Kidney (tissue), 14 donors: ENCODE measurements around the gene DLL3. TPM values are rescaled to one million over a fixed set of nuclear protein-coding genes. Genes with fewer than 3 reads are reported as not detected.
A peak's percentile ranks its signal among the peaks of the same experiment; 100 is the strongest.

Experiments used
- DNase-seq, 5 donors: peaks; one replicate each; pipeline ENCODE4 v3.0.0-alpha.2; 2013 to 2020
- FAIRE-seq: peaks from 2 replicates; lab custom pipeline; 2012; peaks lifted over from hg19 to GRCh38; lab: Jason Lieb, UNC
- H3K27ac ChIP-seq, 2 donors: one replicate each; pipeline ENCODE4 v1.7.0; 2013; ENCODE audit warnings: low read depth in 2 of 2, low read length in 2 of 2, inconsistent platforms in 1 of 2
- H3K27me3 ChIP-seq: one replicate; pipeline ENCODE4 v1.7.1; 2013; ENCODE audit warnings: low read length, inconsistent platforms; ENCODE audit not compliant: control insufficient read depth, insufficient read depth
- H3K36me3 ChIP-seq, 3 donors: one replicate each; pipeline versions ENCODE4 v1.7.0 to v1.7.1; 2013; ENCODE audit warnings: low read length in 3 of 3, control low read depth in 1 of 3, inconsistent platforms in 1 of 3; ENCODE audit not compliant: insufficient read depth in 3 of 3, control insufficient read depth in 2 of 3
- H3K4me1 ChIP-seq, 3 donors: one replicate each; pipeline versions ENCODE4 v1.7.0 to v1.7.1; 2013; ENCODE audit warnings: low read length in 3 of 3, inconsistent platforms in 1 of 3, low read depth in 1 of 3; ENCODE audit not compliant: control insufficient read depth in 2 of 3, insufficient read depth in 2 of 3
- H3K4me3 ChIP-seq, 3 donors: one replicate each; pipeline versions ENCODE4 v1.7.0 to v1.8.1; 2013; ENCODE audit warnings: low read length in 3 of 3, control low read depth in 1 of 3, inconsistent platforms in 1 of 3
- H3K9ac ChIP-seq, 3 donors: one replicate each; pipeline versions ENCODE4 v1.7.0 to v1.7.1; 2013; ENCODE audit warnings: low read length in 3 of 3, control low read depth in 1 of 3, inconsistent platforms in 1 of 3
- H3K9me3 ChIP-seq, 3 donors: one replicate each; pipeline versions ENCODE4 v1.7.0 to v1.7.1; 2013; ENCODE audit warnings: low read length in 3 of 3, control low read depth in 1 of 3, inconsistent platforms in 1 of 3; ENCODE audit not compliant: control insufficient read depth in 2 of 3, insufficient read depth in 1 of 3
- CTCF ChIP-seq: IDR thresholded peaks from 3 replicates; pipeline ENCODE4 v1.5.1; 2012; ENCODE audit warnings: mild to moderate bottlenecking, moderate library complexity, borderline replicate concordance; ENCODE audit not compliant: insufficient read depth; ENCODE audit errors: extremely low read depth
- intact Hi-C: fragments of 100-400 bp; cut with DNase I; formaldehyde crosslinking; loops from one replicate; pipeline ENCODE4 v1.11.1; 2022
- polyA plus RNA-seq: library from polyadenylated mRNA; stranded (reverse); fragments of 350-450 nt; fragmentation: Illumina TruSeq; extraction: RNeasy Lipid Tissue Mini Kit (QIAGEN cat#74804); gene quantifications from one replicate; pipeline ENCODE4 v1.2.3, GENCODE V29; 2014; ENCODE audit warnings: low read depth, low replicate concordance; ENCODE audit not compliant: insufficient read depth
- total RNA-seq: library from RNA; stranded (reverse); fragmentation: NEBNext Ultra II Directional; extraction: Animal tissue kit (Norgen Biotek cat#: 25700); gene quantifications from one replicate; pipeline ENCODE4 v1.2.1, GENCODE V29; 2021
- donor health status: control.
- donor health status: control.
- donor health status: control.
- donor health status: control.
- donor health status: control.
- donor health status: DM: yes; HTN: yes; CAD: no.
- donor health status: Normal renal cell carcinoma (clear cell type).

The DLL3 gene
- total and polyA plus RNA-seq, 2 donors from 2014 or later, result 0.13 to 0.17 TPM

GRCh38 chr19:39507715-39508364 lies 9.1 kb downstream of the DLL3 start:
- H3K9ac ChIP-seq, result no peak overlapping the region
- H3K4me1 ChIP-seq, result peaks cover 0 to 2% (median 0%) of the 10 kb centered on the region in 3 donors
- intact Hi-C loops, result no loop called here
- no peaks in the 10 kb centered on the region for H3K27me3 ChIP-seq
- DNase-seq (no peak), FAIRE-seq (no peak)
- no peak for TF ChIP-seq CTCF
- no peaks in the 10 kb centered on the region for H3K9me3 ChIP-seq
- H3K36me3 ChIP-seq, result no peaks in the 10 kb centered on the region
- H3K4me3 ChIP-seq, result peak overlapping the region in 1 of 3 donors; percentile 41
- no peak overlapping the region for H3K27ac ChIP-seq

- TF ChIP-seq CTCF, result no peak
- no peak overlapping the region for H3K27ac ChIP-seq
- peaks cover 0 to 2% (median 0%) of the 10 kb centered on the region in 3 donors for H3K4me1 ChIP-seq
- H3K9me3 ChIP-seq, result no peaks in the 10 kb centered on the region
- FAIRE-seq, result no peak
- no peaks in the 10 kb centered on the region for H3K27me3 ChIP-seq
- no peak overlapping the region for H3K4me3 ChIP-seq
- DNase-seq, result no peak
- intact Hi-C loops, result no loop called here
- H3K36me3 ChIP-seq, result no peaks in the 10 kb centered on the region
- no peak overlapping the region for H3K9ac ChIP-seq
Measured at GRCh38 chr19:39508629-39509028, 9.9 kb downstream of the DLL3 start.

GRCh38 chr19:39509233-39509632 lies 10.5 kb downstream of the DLL3 start:
- Histone ChIP-seq H3K9me3 (no peaks in the 10 kb centered on the region), H3K27me3 (no peaks in the 10 kb centered on the region), H3K4me1 (peaks cover 0 to 2% (median 0%) of the 10 kb centered on the region in 3 donors), H3K27ac (no peak overlapping the region), H3K36me3 (no peaks in the 10 kb centered on the region), H3K9ac (no peak overlapping the region), H3K4me3 (no peak overlapping the region)
- no peak for DNase-seq
- no peak for FAIRE-seq
- no peak for TF ChIP-seq CTCF
- intact Hi-C loops, result no loop called here
